GM20000 (cell line): Measurements from ENCODE around the gene TFAM.
"Not testable (repeated sequence)": the region's sequence is repeated elsewhere in the genome, so short reads cannot be mapped to it uniquely, and the experiment has no call there.

Experiments used
- DNase-seq: peaks from one replicate; pipeline ENCODE4 v3.0.0; 2012; ENCODE audit warnings: low spot score
- TF ChIP-seq, protein P1 (sequence below): IDR thresholded peaks from 2 replicates; pipeline ENCODE4 v1.5.1; 2012; ENCODE audit warnings: mild to moderate bottlenecking, control low read depth; ENCODE audit errors: extremely low read depth, missing control alignments

Gene TFAM

DNA sequence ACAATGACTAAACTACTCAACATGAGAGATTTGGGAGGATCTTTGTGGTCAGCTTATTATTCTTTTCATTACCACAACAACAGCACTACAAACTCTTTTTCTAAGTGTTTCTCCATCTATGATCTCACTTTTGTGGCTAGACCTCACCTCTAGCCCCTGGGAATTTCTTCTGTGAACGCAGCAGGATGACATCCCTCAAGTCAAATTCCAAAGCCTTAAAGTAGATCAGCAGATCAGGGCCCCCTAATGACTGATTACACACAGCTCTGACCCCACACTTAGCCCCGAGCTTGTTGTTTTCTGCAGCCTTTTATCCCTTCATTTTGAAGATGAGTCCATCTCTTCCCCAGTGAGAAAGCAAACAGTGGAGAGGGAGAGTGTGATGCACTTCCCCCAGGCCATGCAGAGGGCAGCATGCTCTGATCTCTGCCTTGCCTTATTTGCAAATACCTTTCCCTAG is 27.3 kb downstream of the TFAM start:
- TF ChIP-seq, protein P1, sequence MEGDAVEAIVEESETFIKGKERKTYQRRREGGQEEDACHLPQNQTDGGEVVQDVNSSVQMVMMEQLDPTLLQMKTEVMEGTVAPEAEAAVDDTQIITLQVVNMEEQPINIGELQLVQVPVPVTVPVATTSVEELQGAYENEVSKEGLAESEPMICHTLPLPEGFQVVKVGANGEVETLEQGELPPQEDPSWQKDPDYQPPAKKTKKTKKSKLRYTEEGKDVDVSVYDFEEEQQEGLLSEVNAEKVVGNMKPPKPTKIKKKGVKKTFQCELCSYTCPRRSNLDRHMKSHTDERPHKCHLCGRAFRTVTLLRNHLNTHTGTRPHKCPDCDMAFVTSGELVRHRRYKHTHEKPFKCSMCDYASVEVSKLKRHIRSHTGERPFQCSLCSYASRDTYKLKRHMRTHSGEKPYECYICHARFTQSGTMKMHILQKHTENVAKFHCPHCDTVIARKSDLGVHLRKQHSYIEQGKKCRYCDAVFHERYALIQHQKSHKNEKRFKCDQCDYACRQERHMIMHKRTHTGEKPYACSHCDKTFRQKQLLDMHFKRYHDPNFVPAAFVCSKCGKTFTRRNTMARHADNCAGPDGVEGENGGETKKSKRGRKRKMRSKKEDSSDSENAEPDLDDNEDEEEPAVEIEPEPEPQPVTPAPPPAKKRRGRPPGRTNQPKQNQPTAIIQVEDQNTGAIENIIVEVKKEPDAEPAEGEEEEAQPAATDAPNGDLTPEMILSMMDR = no peak
- no peak for DNase-seq

DNA sequence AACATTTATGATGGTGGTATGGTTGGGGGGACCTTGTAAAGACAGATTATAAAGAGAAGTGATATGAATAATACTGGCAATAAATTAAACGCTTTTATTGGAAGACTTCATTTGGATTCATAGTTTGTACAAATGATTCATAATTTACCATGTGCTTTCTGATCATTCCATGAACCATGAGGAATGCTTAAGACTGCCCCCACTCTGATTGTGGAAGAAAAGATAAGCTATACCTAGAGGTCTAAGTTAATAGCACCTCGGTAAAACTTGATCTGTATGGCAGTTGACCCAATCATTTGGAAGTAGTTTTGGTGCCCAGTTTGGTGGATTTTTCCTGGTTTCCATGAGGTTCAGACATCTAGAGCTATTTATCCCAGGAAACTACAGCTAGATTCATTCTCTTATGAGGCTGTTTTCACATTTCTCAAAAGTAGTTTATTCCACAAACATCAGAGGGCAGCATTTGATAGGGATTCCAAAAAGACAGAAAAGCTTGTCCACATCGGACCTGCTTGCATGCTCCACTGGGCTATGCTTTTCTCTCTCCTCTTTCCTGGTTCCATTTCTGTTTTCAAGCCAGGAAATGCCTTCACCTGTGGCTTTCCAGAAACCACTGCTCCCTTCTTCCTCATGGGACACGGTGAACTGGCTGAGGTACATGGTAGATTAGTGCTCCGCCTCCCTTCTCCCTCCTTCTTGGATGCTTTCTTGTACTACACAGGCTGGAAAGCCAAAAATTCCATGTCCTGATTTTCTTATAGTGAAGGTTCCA is 29.2 kb downstream of the TFAM start:
- no peak for DNase-seq
- TF ChIP-seq, protein P1 = no peak

DNA sequence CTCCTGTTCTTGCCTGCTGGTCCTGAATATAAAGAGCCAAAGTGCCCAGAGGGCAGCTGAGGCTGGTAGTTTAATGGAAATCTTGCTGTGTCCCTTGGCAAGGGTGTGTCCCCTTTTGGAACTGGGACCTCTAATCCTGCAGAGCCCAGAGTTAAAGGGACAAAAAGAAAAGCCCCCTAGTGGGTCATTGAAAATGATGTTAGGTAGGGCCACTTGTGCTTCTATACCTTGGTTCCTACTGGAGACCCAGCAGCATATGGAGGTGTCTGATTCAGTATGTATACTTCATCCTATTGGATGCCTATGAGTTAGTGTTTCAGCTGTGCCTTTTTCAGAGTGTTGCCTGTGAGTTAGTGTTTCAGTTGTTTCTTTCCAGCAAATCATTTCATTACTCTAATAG is 30.5 kb downstream of the TFAM start:
- TF ChIP-seq, protein P1 = no peak

DNA sequence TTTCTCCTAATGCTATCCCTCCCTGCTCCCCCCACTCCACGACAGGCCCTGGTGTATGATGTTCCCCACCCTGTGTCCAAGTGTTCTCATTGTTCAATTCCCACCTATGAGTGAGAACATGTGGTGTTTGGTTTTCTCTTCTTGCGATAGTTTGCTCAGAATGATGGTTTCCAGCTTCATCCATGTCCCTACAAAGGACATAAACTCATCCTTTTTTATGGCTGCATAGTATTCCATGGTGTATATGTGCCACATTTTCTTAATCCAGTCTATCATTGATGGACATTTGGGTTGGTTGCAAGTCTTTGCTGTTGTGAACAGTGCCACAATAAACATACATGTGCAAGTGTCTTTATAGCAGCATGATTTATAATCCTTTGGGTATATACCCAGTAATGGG is 32.7 kb downstream of the TFAM start:
- DNase-seq = not testable (repeated sequence)

More for the DNA sequence above, 30.5 kb downstream of the TFAM start:
- no peak for DNase-seq

DNA sequence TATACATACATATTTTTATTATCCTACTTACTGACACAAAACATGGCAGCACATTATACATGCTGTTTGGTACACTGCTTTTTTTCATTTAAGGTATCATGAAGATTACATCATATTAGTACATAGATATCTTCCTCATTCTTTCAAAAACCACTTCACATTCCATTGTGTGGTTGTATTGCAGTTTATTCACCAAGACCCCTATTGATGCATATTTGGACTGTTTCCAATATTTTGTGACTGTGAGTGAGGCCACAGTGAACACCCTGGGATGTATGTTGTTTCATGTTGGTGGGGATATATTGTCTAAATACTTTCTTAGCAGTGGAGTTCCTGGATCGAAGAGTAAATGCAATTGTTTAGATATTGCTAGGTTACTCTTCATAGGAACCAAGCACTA is 39.0 kb downstream of the TFAM start:
- no peak for DNase-seq

DNA sequence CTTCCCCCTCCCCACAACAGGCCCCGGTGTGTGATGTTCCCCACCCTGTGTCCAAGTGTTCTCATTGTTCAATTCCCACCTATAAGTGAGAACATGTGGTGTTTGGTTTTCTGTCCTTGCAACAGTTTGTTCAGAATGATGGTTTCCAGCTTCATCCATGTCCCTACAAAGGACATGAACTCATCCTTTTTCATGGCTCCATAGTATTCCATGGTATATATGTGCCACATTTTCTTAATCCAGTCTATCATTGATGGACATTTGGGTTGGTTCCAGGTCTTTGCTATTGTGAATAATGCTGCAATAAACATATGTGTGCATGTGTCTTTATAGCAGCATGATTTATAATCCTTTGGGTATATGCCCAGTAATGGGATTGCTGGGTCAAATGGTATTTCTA is 43.2 kb downstream of the TFAM start:
- not testable (repeated sequence) for DNase-seq

More for the DNA sequence above, 39.0 kb downstream of the TFAM start:
- TF ChIP-seq, protein P1 = no peak

DNA sequence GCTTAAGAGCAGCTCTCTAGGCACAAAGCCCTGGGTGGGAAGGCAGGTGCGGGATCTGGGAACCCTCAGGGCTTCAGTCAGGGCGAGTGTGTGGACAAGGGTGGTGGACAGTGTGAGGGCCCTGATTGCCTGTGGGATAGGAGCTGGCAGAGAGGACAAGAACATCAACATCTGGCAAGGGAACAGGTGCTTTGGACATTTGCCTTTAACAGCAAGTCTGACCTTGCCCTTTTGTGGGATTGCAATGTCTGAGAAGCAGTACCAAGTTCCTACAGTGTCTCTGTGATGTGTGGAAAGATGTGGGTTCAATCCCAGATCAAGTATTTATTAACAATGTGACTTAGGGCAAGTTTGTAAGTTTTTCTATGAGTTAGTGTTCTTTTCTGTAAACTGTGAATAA is 46.7 kb downstream of the TFAM start:
- TF ChIP-seq, protein P1 = no peak
- DNase-seq = no peak

DNA sequence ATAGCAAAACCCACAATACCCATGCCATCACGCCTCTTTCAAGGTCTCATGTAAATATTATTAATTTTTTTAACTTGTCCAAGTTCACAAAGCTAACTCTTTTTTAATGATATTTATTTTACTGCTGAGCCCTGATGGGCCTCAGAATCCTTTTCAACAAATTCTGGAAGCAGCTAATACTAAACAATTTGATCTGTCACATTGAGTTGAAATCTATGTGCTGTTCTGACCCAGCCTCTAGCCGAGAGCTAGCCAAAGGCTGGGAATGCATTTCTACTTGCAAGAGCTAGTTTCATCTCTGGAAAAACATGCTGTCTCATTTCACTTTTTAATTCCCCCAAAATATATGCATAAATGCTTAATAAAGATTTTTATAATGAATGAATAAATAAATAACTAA is 47.9 kb downstream of the TFAM start:
- no peak for DNase-seq
- TF ChIP-seq, protein P1 = no peak

DNA sequence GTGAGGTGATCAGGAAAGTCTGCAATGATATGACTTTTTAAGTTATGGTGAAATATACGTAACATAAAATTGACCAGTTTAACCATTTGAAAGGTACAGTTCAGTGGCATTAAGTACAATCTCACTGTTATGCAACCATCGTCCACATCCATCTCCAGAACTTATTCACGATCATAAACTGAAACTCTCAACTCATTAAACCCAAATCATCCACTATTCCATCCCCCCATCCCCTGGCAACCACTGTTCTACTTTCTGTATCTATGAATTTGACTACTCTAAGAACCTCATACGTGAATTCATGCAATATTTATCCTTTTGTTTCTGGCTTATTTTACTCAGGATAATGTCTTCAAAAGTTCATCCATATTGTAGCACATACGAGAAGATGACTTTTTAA is 48.4 kb downstream of the TFAM start:
- TF ChIP-seq, protein P1 = no peak
- DNase-seq = no peak
